ENCODE results near the gene MYO1F.

GRCh38 chr19:8530061-8530679 is 47.1 kb downstream of the MYO1F start:
- no peak for TF ChIP-seq CTCF (IDR thresholded peaks at IDR 0.05)
- no peak for TF ChIP-seq POLR2A (IDR thresholded peaks at IDR 0.05)
